Forelimb muscle (tissue), 1 donor: ENCODE data around the gene ARID1A. TPM values are rescaled to one million over a fixed set of nuclear protein-coding genes. Genes with fewer than 3 reads are reported as not detected.

Experiments used
- DNase-seq: peaks from one replicate; pipeline ENCODE4 v3.0.0-alpha.2; 2013; ENCODE audit warnings: low read depth
- polyA plus RNA-seq: library from polyadenylated mRNA; unstranded; fragments of 120-200 nt; gene quantifications from one replicate; pipeline ENCODE4 v1.2.1, GENCODE V29; 2013; ENCODE audit not compliant: insufficient read length

ARID1A gene
- polyA plus RNA-seq, 1 donor, result 41.5 TPM

- no peak for DNase-seq
Observed at GRCh38 chr1:26827663-26828062, 131.8 kb downstream of the ARID1A start.

- no peak for DNase-seq
Observed at GRCh38 chr1:26828411-26828991, 132.7 kb downstream of the ARID1A start.

- no peak for DNase-seq
Observed at GRCh38 chr1:26829184-26829911, 133.5 kb downstream of the ARID1A start.

- no peak for DNase-seq
Observed at GRCh38 chr1:26831059-26831458, 135.2 kb downstream of the ARID1A start.

Other genes starting within 250 kb of the ARID1A start
- 531 TPM for gene HMGN2, start 223.6 kb upstream of the ARID1A start, polyA plus RNA-seq
- 5.9 TPM for gene RPS6KA1, start 166.3 kb upstream of the ARID1A start, polyA plus RNA-seq
- gene PIGV, start 91.9 kb downstream of the ARID1A start, polyA plus RNA-seq, result 7.1 TPM
- 14.9 TPM for gene ZDHHC18, start 130.7 kb downstream of the ARID1A start, polyA plus RNA-seq
- 0.10 TPM for gene SFN, start 167.1 kb downstream of the ARID1A start, polyA plus RNA-seq
- 19.1 TPM for gene GPN2, start 194.3 kb downstream of the ARID1A start, polyA plus RNA-seq
- 9.9 TPM for gene GPATCH3, start 204.5 kb downstream of the ARID1A start, polyA plus RNA-seq
- gene NR0B2, start 218.0 kb downstream of the ARID1A start, polyA plus RNA-seq, result not detected
- 50.2 TPM for gene NUDC, start 225.7 kb downstream of the ARID1A start, polyA plus RNA-seq